D721Med (cell line): Measurements from ENCODE around the gene CENPP.

Experiments
- DNase-seq: peaks from one replicate; pipeline ENCODE4 v3.0.0; 2011; ENCODE audit warnings: low spot score; ENCODE audit not compliant: insufficient read length
- FAIRE-seq: peaks from 2 replicates; lab custom pipeline; 2011; peaks lifted over from hg19 to GRCh38; lab: Jason Lieb, UNC
- TF ChIP-seq, protein P1 (sequence below): IDR thresholded peaks from 2 replicates; pipeline ENCODE4 v1.5.1; 2012; ENCODE audit warnings: mild to moderate bottlenecking, control low read depth; ENCODE audit not compliant: insufficient read depth; ENCODE audit errors: missing control alignments

CENPP gene

DNA sequence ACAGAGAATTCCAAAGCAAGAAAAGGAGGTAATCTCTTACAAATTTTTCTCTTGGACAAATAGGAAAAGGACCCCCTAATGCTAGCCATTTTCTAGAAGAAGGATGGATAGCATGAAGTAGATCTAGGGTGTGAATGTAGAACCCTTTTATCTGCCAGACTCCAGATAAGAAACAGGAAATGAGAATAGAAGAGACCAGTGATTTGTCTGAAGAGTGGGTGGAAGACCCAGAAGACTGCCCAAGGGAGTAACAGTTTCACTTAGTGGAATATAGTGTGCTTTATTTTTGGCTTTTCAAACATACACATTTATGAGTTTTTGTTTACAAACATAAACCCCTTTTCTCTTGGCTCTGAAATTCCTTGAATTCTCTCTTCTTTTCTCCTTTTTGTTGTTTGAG, 185.0 kb downstream of the CENPP start:
- DNase-seq (no peak), FAIRE-seq (no peak)
- TF ChIP-seq, protein P1, sequence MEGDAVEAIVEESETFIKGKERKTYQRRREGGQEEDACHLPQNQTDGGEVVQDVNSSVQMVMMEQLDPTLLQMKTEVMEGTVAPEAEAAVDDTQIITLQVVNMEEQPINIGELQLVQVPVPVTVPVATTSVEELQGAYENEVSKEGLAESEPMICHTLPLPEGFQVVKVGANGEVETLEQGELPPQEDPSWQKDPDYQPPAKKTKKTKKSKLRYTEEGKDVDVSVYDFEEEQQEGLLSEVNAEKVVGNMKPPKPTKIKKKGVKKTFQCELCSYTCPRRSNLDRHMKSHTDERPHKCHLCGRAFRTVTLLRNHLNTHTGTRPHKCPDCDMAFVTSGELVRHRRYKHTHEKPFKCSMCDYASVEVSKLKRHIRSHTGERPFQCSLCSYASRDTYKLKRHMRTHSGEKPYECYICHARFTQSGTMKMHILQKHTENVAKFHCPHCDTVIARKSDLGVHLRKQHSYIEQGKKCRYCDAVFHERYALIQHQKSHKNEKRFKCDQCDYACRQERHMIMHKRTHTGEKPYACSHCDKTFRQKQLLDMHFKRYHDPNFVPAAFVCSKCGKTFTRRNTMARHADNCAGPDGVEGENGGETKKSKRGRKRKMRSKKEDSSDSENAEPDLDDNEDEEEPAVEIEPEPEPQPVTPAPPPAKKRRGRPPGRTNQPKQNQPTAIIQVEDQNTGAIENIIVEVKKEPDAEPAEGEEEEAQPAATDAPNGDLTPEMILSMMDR: no peak

DNA sequence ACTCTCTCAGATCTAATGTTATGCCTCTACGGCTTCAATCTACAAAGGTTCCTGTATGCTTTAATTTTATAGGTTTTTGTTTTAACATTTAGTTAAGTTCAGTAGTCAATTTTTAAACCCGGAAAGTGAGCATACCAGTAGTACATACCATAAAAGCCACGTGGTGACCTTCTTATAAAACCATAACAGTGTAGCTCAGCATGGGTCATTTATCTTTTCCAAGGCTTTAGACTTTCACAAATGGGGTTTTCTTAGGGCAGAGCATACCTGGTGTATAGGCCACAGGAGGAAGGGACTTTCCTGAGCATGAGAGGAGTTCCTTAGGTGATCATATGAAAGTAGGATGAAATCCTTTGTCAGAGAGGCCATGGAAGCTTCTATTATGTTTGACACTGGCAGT, 186.9 kb downstream of the CENPP start:
- DNase-seq (no peak), FAIRE-seq (no peak)
- TF ChIP-seq, protein P1: no peak

DNA sequence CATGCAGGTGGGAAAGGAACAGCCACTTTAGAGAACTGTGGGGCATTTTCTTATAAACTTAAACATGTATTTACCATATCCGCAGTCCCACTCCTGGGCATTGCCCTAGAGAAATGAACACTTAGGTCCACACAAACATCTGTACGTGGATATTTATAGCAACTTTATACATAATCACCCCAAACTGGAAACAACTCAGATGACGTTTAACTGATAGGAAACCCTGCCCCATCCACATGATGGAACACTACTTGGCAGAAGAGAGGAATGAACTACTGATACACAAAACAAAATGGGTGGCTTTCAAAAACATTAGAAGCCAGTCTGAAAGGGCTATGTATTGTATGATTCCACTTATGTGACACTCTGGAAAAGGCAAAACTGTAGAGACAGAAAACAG, 187.6 kb downstream of the CENPP start:
- no peak for FAIRE-seq
- TF ChIP-seq, protein P1: no peak

DNA sequence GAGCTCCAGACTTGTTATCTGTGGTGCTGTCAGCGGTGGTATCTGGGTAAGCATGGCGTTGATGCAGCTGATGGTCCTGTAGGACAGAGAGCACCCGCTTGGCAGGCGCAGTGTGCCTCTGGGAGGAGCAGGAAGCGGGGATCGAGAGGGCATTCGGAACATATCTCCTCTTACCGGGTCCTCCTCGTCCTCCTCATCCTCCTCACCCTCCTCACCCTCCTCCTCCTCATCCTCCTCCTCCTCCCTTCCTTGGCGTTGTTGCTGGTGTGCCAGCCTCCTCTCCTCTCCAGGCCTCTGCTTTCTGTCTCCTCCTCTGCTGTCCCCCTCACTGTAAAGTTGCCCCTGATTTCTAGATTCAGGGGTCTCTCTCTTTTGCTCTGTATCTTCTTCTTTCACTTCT, 188.9 kb downstream of the CENPP start:
- TF ChIP-seq, protein P1: no peak
- FAIRE-seq (no peak), DNase-seq (no peak)

More for the DNA sequence above, 187.6 kb downstream of the CENPP start:
- DNase-seq: no peak

DNA sequence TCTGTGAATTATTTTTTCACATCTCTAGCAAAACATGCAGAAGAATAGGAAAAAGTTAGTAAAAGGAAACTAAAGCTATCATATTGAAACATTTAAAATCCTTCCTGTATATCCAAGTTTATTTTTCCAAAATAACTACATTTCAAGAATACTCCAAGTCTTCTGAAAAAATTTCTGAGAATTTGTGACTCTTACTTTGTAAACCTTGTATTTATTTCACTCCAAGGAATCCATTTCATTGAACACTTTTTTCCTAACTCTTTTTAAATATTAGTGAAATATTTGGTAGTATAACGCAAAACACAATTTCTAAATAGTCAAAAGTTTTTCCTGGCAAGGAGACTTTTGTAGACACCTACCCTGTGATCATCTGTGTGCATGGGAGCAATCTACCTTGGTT, 190.8 kb downstream of the CENPP start:
- DNase-seq (no peak), FAIRE-seq (no peak)
- TF ChIP-seq, protein P1: no peak

DNA sequence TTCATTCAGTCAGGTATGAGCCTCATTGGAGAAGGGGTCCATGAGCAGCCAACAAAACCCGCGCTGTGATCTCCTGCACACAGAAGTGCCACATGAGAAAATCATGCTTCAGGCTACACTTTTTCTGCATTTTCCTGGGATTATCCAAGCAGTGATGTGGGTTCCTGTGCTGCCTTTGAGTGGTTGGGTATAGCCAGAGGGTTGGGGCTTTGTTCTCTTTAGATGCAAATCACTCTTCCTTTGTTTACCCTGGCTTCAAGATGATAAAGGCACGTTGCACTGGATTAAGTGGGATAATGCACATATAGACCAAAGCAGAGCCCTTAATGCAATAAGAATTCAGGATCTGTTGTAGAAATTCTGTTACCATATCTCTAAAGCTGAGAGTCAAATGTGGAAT, 191.3 kb downstream of the CENPP start:
- TF ChIP-seq, protein P1: no peak
- FAIRE-seq: no peak
- no peak for DNase-seq

DNA sequence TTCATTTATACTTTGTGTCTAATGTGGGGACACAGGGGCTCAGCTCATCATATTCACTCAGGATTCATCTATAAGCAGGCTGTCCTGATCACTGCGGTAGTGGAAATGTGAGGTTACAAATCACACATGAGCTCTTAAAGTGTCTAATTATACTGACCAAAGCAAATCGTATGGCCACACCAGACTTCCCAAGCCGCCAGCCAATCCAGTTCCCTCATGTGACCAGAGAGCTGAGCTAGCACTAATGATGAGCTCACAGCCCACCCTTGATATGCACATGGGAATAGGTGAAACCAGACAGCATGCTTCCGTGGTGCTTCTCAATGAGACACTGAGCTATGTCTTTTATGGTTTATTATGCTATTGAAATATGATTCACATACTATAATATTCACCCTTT, 192.4 kb downstream of the CENPP start:
- TF ChIP-seq, protein P1: no peak
- FAIRE-seq (no peak), DNase-seq (no peak)
